HepG2 (cell line): ENCODE results near the gene URM1. TPM values are rescaled to one million over a fixed set of nuclear protein-coding genes. Genes with fewer than 3 reads are reported as not detected.
A peak's percentile ranks its signal among the peaks of the same experiment; 100 is the strongest.

Experiments used
- HDAC6 ChIP-seq: fragments of 200-600 bp; sonication (generic); IDR thresholded peaks from 2 replicates; pipeline ENCODE4 v1.7.0; 2017; ENCODE audit warnings: mild to moderate bottlenecking, antibody characterized with exemption, low read length, low read depth
- ZMAT3 ChIP-seq: sonication (generic); formaldehyde crosslinking; conservative IDR thresholded peaks from 2 replicates; pipeline ENCODE4 v1.7.0; 2021; ENCODE audit warnings: missing genetic modification reagents
- ZNF552 ChIP-seq: sonication (generic); formaldehyde crosslinking; IDR thresholded peaks from 2 replicates; pipeline ENCODE4 v1.9.0; 2022; ENCODE audit warnings: missing genetic modification reagents, mild to moderate bottlenecking, borderline replicate concordance
- ZNF841 ChIP-seq: sonication (generic); formaldehyde crosslinking; IDR thresholded peaks from 2 replicates; pipeline ENCODE4 v1.8.1; 2023; ENCODE audit warnings: missing genetic modification reagents, borderline replicate concordance
- ZSCAN21 ChIP-seq: sonication (generic); formaldehyde crosslinking; IDR thresholded peaks from 2 replicates; pipeline ENCODE4 v1.8.0; 2022; ENCODE audit warnings: mild to moderate bottlenecking, missing genetic modification reagents, moderate library complexity, borderline replicate concordance
- polyA plus RNA-seq, 8 experiments: library from polyadenylated mRNA; depleted of rRNA in 3 of 8; stranded (reverse) in 7 of 8; unstranded in 1 of 8; fragments of >200 nt; fragmentation: Illumina TruSeq in 4 of 8; extraction: Trizol in 4 of 8; gene quantifications; 2 replicates each; pipeline versions ENCODE4 v1.2.1 to v1.2.3, GENCODE V29; 2011 to 2016; ENCODE audit warnings: low read depth in 4 of 8, missing spikeins in 1 of 8, mixed read lengths in 1 of 8; ENCODE audit not compliant: insufficient read depth in 1 of 8
- total RNA-seq, 5 experiments: library from RNA; depleted of rRNA; stranded (reverse); fragments of >200 nt; fragmentation: Illumina TruSeq; extraction: Trizol; gene quantifications; 2 replicates each; pipeline ENCODE4 v1.2.3, GENCODE V29; 2016; ENCODE audit warnings: low read depth in 1 of 5
- TF ChIP-seq, protein P1 (sequence below): IDR thresholded peaks from 2 replicates; pipeline ENCODE4 v1.6.1; 2012; ENCODE audit warnings: inconsistent platforms
- TF ChIP-seq, protein P2 (sequence below): sonication (generic); formaldehyde crosslinking; IDR thresholded peaks from 2 replicates; pipeline ENCODE4 v1.4.0; 2020; ENCODE audit warnings: mild to moderate bottlenecking, missing genetic modification reagents
- TF ChIP-seq, protein P3 (sequence below): sonication (generic); formaldehyde crosslinking; IDR thresholded peaks from 2 replicates; pipeline ENCODE4 v1.4.0; 2020; ENCODE audit warnings: missing genetic modification reagents
- TF ChIP-seq, protein P4 (sequence below): sonication (generic); formaldehyde crosslinking; IDR thresholded peaks from 2 replicates; pipeline ENCODE4 v1.5.0; 2020; ENCODE audit warnings: missing genetic modification reagents
- TF ChIP-seq, protein P5 (sequence below): sonication (generic); formaldehyde crosslinking; IDR thresholded peaks from 2 replicates; pipeline ENCODE4 v1.5.1; 2020; ENCODE audit warnings: missing genetic modification reagents, mild to moderate bottlenecking, borderline replicate concordance
- TF ChIP-seq, protein P6 (sequence below): sonication (generic); formaldehyde crosslinking; IDR thresholded peaks from 2 replicates; pipeline ENCODE4 v1.9.0; 2021; ENCODE audit warnings: missing genetic modification reagents, borderline replicate concordance
- TF ChIP-seq, protein P7 (sequence below), 2 experiments: sonication (generic) in 1 of 2; formaldehyde crosslinking in 1 of 2; IDR thresholded peaks; 2 replicates each; pipeline versions ENCODE4 v1.4.0 to v1.6.1; 2016 to 2020; ENCODE audit warnings: borderline replicate concordance in 1 of 2, low read depth in 1 of 2, mild to moderate bottlenecking in 1 of 2, missing genetic modification reagents in 1 of 2

URM1 gene
- total and polyA plus RNA-seq, 2 of the 13 experiments (the other 11 are each of a cell fraction or from before 2014, with no cell fraction given): 37.1 to 41.3 TPM

DNA sequence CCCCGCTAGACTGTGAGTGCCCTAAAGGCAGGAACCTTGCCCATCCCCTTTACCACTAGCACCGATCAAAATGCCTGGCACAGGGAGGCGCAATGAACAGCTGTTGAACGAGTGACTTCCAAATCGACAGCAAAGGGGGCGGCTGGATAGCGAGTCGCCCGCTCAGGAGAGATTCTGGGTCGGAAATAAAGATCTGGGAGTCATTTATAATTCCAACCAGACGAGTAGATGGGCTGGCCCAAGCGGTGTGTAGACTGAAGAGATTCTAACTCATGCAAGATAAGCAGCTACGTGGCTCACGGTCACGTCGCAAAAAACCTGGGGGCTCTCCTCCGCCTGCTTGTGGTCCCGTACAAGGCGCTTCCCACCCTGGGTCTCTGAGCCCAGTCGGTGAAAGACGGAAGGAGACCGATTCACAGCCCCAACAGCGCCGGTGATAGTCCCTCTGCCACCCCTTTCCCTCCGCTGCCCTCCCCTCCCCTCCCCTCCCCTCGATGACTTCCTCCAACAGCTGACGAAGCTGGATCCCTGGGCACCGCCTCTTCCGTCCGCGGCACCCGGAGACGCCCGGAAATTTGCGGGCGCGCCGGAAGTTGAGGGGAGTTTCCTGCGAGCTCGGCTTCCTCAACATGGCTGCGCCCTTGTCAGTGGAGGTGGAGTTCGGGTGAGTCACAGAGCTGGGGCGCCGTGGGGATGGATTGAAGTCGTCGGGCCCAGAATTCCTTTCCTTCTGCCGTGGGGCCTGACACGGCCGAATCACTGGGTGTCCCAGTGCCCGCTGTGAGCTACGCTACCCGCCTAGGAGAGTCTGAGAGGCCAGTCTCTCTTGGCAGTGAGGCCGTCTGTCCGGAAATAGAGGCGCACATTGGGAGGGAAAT is at the start of gene URM1 (continued):
- TF ChIP-seq ZNF841 (CRISPR knock-in tag): no peak
- TF ChIP-seq, protein P1, sequence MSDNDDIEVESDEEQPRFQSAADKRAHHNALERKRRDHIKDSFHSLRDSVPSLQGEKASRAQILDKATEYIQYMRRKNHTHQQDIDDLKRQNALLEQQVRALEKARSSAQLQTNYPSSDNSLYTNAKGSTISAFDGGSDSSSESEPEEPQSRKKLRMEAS: peak; percentile 61
- TF ChIP-seq, protein P2, sequence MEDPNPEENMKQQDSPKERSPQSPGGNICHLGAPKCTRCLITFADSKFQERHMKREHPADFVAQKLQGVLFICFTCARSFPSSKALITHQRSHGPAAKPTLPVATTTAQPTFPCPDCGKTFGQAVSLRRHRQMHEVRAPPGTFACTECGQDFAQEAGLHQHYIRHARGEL (CRISPR knock-in tag): no peak
- peak; percentile 64 for TF ChIP-seq ZMAT3 (CRISPR knock-in tag)
- no peak for TF ChIP-seq ZNF552 (CRISPR knock-in tag)
- TF ChIP-seq, protein P3, sequence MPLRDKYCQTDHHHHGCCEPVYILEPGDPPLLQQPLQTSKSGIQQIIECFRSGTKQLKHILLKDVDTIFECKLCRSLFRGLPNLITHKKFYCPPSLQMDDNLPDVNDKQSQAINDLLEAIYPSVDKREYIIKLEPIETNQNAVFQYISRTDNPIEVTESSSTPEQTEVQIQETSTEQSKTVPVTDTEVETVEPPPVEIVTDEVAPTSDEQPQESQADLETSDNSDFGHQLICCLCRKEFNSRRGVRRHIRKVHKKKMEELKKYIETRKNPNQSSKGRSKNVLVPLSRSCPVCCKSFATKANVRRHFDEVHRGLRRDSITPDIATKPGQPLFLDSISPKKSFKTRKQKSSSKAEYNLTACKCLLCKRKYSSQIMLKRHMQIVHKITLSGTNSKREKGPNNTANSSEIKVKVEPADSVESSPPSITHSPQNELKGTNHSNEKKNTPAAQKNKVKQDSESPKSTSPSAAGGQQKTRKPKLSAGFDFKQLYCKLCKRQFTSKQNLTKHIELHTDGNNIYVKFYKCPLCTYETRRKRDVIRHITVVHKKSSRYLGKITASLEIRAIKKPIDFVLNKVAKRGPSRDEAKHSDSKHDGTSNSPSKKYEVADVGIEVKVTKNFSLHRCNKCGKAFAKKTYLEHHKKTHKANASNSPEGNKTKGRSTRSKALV (CRISPR knock-in tag): no peak
- TF ChIP-seq, protein P4, sequence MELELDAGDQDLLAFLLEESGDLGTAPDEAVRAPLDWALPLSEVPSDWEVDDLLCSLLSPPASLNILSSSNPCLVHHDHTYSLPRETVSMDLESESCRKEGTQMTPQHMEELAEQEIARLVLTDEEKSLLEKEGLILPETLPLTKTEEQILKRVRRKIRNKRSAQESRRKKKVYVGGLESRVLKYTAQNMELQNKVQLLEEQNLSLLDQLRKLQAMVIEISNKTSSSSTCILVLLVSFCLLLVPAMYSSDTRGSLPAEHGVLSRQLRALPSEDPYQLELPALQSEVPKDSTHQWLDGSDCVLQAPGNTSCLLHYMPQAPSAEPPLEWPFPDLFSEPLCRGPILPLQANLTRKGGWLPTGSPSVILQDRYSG (CRISPR knock-in tag): no peak
- no peak for TF ChIP-seq HDAC6
- TF ChIP-seq, protein P5, sequence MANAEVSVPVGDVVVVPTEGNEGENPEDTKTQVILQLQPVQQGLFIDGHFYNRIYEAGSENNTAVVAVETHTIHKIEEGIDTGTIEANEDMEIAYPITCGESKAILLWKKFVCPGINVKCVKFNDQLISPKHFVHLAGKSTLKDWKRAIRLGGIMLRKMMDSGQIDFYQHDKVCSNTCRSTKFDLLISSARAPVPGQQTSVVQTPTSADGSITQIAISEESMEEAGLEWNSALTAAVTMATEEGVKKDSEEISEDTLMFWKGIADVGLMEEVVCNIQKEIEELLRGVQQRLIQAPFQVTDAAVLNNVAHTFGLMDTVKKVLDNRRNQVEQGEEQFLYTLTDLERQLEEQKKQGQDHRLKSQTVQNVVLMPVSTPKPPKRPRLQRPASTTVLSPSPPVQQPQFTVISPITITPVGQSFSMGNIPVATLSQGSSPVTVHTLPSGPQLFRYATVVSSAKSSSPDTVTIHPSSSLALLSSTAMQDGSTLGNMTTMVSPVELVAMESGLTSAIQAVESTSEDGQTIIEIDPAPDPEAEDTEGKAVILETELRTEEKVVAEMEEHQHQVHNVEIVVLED: peak; percentile 87; the same call in 1 of the 2 replicates
- TF ChIP-seq, protein P6, sequence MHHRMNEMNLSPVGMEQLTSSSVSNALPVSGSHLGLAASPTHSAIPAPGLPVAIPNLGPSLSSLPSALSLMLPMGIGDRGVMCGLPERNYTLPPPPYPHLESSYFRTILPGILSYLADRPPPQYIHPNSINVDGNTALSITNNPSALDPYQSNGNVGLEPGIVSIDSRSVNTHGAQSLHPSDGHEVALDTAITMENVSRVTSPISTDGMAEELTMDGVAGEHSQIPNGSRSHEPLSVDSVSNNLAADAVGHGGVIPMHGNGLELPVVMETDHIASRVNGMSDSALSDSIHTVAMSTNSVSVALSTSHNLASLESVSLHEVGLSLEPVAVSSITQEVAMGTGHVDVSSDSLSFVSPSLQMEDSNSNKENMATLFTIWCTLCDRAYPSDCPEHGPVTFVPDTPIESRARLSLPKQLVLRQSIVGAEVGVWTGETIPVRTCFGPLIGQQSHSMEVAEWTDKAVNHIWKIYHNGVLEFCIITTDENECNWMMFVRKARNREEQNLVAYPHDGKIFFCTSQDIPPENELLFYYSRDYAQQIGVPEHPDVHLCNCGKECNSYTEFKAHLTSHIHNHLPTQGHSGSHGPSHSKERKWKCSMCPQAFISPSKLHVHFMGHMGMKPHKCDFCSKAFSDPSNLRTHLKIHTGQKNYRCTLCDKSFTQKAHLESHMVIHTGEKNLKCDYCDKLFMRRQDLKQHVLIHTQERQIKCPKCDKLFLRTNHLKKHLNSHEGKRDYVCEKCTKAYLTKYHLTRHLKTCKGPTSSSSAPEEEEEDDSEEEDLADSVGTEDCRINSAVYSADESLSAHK (CRISPR knock-in tag): no peak
- no peak for TF ChIP-seq ZSCAN21 (CRISPR knock-in tag)
- TF ChIP-seq, protein P7, sequence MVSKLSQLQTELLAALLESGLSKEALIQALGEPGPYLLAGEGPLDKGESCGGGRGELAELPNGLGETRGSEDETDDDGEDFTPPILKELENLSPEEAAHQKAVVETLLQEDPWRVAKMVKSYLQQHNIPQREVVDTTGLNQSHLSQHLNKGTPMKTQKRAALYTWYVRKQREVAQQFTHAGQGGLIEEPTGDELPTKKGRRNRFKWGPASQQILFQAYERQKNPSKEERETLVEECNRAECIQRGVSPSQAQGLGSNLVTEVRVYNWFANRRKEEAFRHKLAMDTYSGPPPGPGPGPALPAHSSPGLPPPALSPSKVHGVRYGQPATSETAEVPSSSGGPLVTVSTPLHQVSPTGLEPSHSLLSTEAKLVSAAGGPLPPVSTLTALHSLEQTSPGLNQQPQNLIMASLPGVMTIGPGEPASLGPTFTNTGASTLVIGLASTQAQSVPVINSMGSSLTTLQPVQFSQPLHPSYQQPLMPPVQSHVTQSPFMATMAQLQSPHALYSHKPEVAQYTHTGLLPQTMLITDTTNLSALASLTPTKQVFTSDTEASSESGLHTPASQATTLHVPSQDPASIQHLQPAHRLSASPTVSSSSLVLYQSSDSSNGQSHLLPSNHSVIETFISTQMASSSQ (IDR thresholded peaks at IDR 0.05; ENCODE audit: low read depth): no peak
- TF ChIP-seq, protein P7 (CRISPR knock-in tag; IDR thresholded peaks at IDR 0.05; ENCODE audit: borderline replicate concordance): no peak; the same call in 1 of the 2 replicates
